ENCODE measurements around the gene DNAAF9.

GRCh38 chr20:3447321-3447720, 39.9 kb upstream of the DNAAF9 start:
- TF ChIP-seq CTCF (IDR thresholded peaks at IDR 0.05) (no peak), EZH2 (IDR thresholded peaks at IDR 0.05; ENCODE audit: borderline replicate concordance, insufficient read depth, low read depth, low read length, poor library complexity, severe bottlenecking) (no peak)

All from B cell (primary cell).